DND-41 (cell line): ENCODE measurements around the gene CDK8.

Experiments used
- CTCF ChIP-seq: IDR thresholded peaks from 2 replicates; pipeline ENCODE4 v1.5.1; 2012; ENCODE audit warnings: borderline replicate concordance, low read length, moderate library complexity, mild to moderate bottlenecking; ENCODE audit not compliant: poor library complexity, severe bottlenecking; ENCODE audit errors: extremely low read depth
- EZH2 ChIP-seq: IDR thresholded peaks from 3 replicates; pipeline ENCODE4 v1.6.1; 2012; ENCODE audit warnings: borderline replicate concordance, low read depth, mild to moderate bottlenecking, moderate library complexity, low read length, inconsistent platforms; ENCODE audit not compliant: severe bottlenecking

GRCh38 chr13:26246154-26246553 lies 7.8 kb upstream of the CDK8 start:
- TF ChIP-seq CTCF (no peak), EZH2 (no peak)
